NCI-H2029 (cell line): Measurements from ENCODE around the gene RCHY1.
"Not testable (repeated sequence)": the region's sequence is repeated elsewhere in the genome, so short reads cannot be mapped to it uniquely, and the experiment has no call there.

ENCODE experiments used
- DNase-seq: peaks from one replicate; lab custom pipeline; 2025; lab: John Stamatoyannopoulos, UW

Gene RCHY1

DNA sequence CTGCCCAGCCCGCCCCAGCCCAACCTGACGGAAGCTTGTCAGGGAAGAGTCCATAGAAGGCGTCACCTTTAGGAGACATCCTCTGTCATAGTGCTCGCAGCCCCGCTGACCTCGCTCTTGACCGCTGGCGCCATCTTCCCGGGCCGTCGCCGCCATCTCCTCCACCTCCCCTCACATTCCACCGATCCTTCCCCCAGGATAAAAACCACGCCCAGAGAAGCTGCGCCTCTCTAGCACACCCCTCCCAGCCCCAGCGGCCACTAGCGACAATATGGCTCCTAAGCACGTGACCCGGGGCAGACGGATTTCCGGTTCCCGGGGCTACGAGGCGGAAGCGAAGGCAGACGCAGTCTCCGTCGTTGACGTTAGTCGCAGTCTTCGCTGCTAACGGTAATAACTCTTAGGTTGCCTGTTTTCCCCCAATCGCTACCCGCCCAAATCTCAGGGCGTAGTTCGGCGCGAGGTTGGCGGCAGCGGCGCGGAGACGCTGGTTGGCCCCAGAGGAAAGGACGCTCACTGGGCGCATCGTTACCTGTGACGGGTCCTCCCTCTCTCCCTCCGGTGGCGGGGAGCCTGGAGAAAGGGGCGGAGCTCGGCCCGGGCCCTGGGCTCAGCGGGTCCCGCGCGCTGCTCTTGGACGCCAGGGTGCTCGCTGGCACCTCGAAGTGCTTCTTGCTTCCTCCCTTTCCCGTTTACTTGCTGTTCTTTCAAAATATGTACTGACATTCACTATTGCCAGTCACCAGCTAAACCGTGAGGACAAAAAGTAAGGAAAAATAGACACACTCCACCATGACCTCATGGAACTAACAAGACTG is at the start of gene RCHY1, which contains the start of gene THAP6:
TSS of gene RCHY1 (minus strand) at position 273 of the 818 bp plus-strand sequence. CDS start at position 156, 117 bp downstream.
TSS of gene THAP6 (plus strand) at position 343 of the 818 bp plus-strand sequence. CDS start 980 bp downstream, outside the sequence.
- DNase-seq: peak; percentile 97

DNA sequence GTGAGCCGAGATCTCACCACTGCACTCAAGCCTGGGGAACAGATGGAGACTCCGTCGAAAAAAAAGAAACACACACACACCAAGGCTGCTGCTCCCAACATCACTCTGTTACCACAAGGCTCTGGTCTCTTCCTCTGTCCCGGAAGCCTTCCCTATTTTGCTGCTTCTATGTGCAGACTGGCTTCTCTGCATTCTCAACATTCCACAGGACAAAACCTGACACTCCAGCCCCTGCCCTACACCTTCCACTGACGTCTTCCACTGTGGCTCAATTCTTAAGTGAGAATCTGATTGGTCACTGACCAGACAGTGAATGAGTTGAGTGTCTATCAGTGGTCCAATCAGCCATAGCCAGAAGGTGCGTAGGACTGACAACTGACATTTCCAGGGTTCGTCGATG is 47.6 kb upstream of the RCHY1 start:
- no peak for DNase-seq

DNA sequence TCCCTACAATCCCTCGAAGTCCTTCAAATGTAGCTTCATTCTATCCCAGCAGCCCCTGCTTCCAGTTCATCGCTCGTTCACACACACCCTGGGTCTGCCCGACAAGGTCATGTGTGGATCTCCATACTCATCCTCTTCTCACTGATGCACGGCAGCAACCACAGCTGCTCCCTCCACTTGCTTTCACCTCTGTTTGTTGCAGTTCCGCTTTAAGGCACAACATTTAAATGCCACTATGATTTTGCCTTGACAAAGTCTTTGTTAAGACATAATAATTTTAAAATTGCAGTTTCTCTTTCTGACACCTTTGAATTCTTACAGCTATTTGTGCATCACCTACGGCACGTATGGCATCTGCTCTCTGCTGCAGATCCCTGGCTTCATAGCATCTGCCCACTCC is 43.5 kb upstream of the RCHY1 start:
- DNase-seq: no peak

- no peak for DNase-seq
Observed at GRCh38 chr4:75555294-75556164, 41.3 kb upstream of the RCHY1 start, which contains the start of gene ODAPH. ODAPH (plus strand) TSS chr4:75556066; CDS start chr4:75556083, 17 bp downstream.

- no peak for DNase-seq
Observed at GRCh38 chr4:75552452-75552851, 38.2 kb upstream of the RCHY1 start.

GRCh38 chr4:75549019-75549418 is 34.8 kb upstream of the RCHY1 start:
- no peak for DNase-seq

- DNase-seq: peak; percentile 6
Observed at GRCh38 chr4:75547647-75548387, 33.6 kb upstream of the RCHY1 start.

DNA sequence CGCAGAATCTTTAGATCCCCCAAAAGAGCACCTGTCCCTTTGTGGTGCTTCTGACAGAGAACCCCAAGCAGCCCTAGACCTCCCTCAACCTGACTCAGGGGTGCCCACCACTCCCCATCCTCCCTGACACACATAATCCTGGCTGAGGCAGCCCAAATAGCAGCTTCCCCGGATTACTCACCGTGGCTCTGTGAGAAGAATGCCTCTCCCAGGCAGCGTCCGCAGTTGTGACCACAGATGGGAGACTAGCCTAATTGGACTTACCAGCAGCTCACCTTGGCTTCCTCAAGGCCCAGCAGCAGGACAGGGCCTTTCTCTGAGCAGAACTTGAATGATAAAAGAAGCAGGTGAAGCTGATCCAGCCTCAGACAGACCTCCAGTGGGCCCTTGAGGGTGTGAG is 31.3 kb upstream of the RCHY1 start:
- no peak for DNase-seq

DNA sequence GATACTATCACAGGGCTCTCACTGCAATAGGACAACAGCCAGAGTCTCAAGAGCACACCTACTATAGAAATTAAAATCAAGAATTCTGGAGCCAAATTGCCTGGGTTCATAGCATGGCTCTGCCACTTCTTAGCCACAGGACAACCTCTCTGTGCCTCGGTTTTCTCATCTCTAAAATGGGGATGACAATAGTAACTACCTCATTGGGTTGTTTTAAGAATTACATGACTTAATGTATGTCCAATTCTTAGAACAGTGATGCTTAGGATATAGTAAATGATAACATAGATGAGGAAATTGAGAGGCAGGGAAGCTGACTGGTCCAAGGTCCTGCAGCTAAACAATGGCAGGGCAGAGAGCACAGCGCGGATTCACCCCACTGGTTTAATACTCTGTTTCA is 30.7 kb upstream of the RCHY1 start:
- no peak for DNase-seq

- DNase-seq: not testable (repeated sequence)
Observed at GRCh38 chr4:75544220-75544619, 30.0 kb upstream of the RCHY1 start.

DNA sequence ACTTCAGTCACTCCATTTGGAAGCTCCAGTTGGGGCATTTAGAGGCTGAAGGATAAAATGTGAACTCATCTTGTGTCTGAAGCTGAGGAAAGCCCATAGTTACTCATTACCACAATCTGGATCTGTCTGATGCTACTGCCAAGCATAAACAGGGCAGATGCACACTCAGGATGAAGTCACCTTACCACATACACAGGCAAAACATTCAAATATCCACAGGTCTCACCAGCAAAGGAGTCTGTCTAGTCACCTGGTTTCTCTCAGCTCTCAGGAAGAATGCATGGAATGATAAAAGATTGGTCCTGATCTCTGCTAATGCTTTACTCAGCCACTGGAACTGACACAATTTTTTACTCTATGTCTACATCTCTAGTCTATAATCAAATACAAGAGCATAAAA is 28.6 kb upstream of the RCHY1 start:
- no peak for DNase-seq

- DNase-seq: not testable (repeated sequence)
Observed at GRCh38 chr4:75537308-75537707, 23.1 kb upstream of the RCHY1 start.

DNA sequence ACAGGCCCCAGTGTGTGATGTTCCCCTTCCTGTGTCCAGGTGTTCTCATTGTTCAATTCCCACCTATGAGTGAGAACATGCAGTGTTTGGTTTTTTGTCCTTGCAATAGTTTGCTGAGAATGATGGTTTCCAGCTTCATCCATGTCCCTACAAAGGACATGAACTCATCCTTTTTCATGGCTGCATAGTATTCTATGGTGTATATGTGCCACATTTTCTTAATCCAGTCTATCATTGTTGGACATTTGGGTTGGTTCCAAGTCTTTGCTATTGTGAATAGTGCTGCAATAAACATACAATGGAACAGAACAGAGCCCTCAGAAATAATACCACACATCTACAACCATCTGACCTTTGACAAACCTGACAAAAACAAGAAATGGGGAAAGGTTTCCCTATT is 19.7 kb upstream of the RCHY1 start:
- not testable (repeated sequence) for DNase-seq

- not testable (repeated sequence) for DNase-seq
Observed at GRCh38 chr4:75533339-75533887, 19.2 kb upstream of the RCHY1 start.

DNA sequence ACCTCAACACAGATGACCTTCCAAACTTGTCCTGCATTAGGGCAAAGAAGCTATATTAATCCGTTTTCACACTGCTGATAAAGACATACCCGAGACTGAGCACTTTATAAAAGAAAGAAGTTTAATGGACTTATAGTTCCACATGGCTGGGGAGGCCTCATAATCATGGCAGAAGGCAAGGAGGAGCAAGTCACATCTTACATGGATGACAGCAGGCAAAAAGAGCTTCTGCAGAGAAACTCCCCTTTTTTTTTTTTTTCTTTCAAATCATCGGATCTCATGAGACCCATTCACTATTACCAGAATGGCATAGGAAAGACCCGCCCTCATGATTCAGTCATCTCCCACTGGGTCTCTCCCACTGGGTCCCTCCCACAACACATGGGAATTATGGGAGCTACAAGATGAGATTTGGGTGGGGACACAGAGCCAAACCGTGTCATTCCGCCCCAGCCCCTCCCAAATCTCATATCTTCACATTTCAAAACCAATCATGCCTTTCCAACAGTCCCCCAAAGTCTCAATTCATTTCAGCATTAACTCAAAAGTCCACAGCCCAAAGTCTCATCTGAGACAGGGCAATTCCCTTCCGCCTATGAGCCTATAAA is 17.4 kb upstream of the RCHY1 start:
- DNase-seq: not testable (repeated sequence)

- DNase-seq: no peak
Observed at GRCh38 chr4:75530556-75531322, 16.5 kb upstream of the RCHY1 start.

GRCh38 chr4:75527482-75527881 is 13.3 kb upstream of the RCHY1 start:
- no peak for DNase-seq

GRCh38 chr4:75525910-75526309 is 11.7 kb upstream of the RCHY1 start:
- DNase-seq: no peak

DNA sequence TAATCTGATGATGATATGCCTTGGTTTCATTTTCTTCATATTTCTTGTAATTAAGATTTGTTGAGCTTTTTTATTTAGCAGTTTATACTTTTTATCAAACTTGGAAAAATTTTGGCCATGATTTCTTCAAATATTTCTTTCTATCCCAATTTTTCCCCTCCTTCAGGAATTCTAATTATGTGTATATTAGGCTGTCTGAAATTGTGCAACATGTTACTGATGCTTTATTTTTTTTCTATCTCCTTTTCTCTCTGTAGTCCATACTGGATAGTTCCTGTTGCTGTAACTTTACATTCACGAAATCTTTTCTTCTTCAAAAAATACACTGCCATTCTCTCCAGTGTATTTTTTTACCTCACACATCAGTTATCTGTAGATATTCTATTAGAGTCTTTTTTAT is 10.9 kb upstream of the RCHY1 start:
- DNase-seq: no peak

DNA sequence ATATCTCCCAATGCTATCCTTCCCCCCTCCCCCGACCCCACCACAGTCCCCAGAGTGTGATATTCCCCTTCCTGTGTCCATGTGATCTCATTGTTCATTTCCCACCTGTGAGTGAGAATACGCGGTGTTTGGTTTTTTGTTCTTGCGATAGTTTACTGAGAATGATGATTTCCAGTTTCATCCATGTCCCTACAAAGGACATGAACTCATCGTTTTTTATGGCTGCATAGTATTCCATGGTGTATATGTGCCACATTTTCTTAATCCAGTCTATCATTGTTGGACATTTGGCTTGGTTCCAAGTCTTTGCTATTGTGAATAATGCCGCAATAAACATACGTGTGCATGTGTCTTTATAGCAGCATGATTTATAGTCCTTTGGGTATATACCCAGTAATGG is 5.2 kb upstream of the RCHY1 start:
- DNase-seq: not testable (repeated sequence)
